22Rv1 (cell line): ENCODE measurements around the gene COX19.

Source experiments
- CTCF ChIP-seq: fragments of 450-650 bp; IDR thresholded peaks from 2 replicates; pipeline ENCODE4 v1.5.1; 2017; ENCODE audit warnings: mild to moderate bottlenecking
- ZFX ChIP-seq: fragments of 450-650 bp; IDR thresholded peaks from 2 replicates; pipeline ENCODE4 v1.6.1; 2017; ENCODE audit warnings: antibody characterized with exemption, borderline replicate concordance

DNA sequence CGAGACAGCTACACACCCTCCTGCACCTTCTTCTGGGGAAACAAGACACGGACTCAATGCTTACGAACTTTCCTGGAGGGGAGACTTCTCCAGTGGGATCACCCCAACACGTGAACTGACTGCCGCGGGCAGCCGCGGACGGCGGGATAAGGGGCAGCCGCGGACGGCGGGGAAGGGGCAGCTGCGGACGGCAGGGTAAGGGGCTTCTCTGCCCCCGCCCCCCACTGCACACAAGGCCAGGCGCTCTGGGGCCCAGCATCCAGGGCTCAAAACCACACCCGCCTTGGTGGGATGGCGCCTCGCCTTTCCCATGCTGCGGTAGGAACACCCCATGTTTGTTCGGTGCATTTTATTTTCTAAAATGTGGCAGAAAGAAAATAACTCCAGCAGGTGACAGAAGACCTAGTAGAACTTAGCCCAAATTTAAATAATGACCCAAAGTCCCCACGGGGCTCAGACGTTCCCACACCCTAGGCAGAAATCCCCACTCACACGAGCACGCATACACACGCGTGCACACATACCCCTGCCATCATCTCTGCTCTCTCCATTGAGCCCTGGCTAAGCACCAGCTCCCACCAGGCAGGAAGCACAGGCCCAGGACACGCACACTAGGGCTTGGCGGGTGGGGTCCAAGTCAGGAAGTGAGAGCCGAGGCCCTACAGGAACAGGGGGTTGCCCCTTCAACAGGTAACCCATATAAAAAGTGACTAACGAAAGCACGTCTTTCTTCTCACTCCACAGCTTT is 42.4 kb upstream of the COX19 start:
- TF ChIP-seq CTCF (no peak), ZFX (no peak)
